ENCODE results near the gene MDFIC2.

DNA sequence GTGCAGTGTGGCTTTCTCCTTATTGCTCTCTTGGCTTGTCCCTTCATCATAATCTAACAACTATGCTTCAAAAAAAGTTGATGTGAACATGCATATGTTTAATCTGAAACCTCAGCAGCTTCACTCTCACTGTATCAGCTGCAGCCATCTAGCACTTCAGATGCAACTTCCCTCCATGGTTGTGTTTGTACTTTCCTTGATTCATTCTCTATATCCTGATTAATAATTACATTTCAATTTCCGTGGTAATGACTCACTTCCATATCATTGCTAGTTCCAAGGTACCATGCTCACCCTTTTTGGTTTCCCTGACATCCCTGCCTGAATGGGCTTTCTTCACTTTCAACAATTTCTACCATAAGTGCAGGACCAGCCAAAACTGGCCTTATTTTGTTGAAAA is 51.2 kb downstream of the MDFIC2 start:
- TF ChIP-seq, protein P1, sequence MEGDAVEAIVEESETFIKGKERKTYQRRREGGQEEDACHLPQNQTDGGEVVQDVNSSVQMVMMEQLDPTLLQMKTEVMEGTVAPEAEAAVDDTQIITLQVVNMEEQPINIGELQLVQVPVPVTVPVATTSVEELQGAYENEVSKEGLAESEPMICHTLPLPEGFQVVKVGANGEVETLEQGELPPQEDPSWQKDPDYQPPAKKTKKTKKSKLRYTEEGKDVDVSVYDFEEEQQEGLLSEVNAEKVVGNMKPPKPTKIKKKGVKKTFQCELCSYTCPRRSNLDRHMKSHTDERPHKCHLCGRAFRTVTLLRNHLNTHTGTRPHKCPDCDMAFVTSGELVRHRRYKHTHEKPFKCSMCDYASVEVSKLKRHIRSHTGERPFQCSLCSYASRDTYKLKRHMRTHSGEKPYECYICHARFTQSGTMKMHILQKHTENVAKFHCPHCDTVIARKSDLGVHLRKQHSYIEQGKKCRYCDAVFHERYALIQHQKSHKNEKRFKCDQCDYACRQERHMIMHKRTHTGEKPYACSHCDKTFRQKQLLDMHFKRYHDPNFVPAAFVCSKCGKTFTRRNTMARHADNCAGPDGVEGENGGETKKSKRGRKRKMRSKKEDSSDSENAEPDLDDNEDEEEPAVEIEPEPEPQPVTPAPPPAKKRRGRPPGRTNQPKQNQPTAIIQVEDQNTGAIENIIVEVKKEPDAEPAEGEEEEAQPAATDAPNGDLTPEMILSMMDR (IDR thresholded peaks at IDR 0.05; ENCODE audit: low read depth, low read length, missing input control): no peak
- TF ChIP-seq TAF1 (conservative IDR thresholded peaks at IDR 0.05) (no peak), YY1 (IDR thresholded peaks at IDR 0.05) (no peak), MAX (IDR thresholded peaks at IDR 0.05) (no peak), SP1 (IDR thresholded peaks at IDR 0.05) (no peak)
- TF ChIP-seq, protein P2, sequence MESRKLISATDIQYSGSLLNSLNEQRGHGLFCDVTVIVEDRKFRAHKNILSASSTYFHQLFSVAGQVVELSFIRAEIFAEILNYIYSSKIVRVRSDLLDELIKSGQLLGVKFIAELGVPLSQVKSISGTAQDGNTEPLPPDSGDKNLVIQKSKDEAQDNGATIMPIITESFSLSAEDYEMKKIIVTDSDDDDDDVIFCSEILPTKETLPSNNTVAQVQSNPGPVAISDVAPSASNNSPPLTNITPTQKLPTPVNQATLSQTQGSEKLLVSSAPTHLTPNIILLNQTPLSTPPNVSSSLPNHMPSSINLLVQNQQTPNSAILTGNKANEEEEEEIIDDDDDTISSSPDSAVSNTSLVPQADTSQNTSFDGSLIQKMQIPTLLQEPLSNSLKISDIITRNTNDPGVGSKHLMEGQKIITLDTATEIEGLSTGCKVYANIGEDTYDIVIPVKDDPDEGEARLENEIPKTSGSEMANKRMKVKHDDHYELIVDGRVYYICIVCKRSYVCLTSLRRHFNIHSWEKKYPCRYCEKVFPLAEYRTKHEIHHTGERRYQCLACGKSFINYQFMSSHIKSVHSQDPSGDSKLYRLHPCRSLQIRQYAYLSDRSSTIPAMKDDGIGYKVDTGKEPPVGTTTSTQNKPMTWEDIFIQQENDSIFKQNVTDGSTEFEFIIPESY (IDR thresholded peaks at IDR 0.05): no peak
